Measurements from ENCODE around the gene NIPBL.
"Not testable (repeated sequence)": the region's sequence is repeated elsewhere in the genome, so short reads cannot be mapped to it uniquely, and the experiment has no call there.

NIPBL gene

GRCh38 chr5:36901077-36901476 is 24.5 kb downstream of the NIPBL start:
- not testable (repeated sequence) for DNase-seq (ENCODE audit: low spot score)

GRCh38 chr5:36901856-36902255 is 25.3 kb downstream of the NIPBL start:
- DNase-seq (ENCODE audit: low spot score), result no peak

- no peak for DNase-seq (ENCODE audit: low spot score)
Measured at GRCh38 chr5:36902353-36902752, 25.8 kb downstream of the NIPBL start.

- no peak for DNase-seq (ENCODE audit: low spot score)
Measured at GRCh38 chr5:36904677-36905076, 28.1 kb downstream of the NIPBL start.

GRCh38 chr5:36908544-36909260 is 32.1 kb downstream of the NIPBL start:
- no peak for DNase-seq (ENCODE audit: low spot score)

GRCh38 chr5:36915653-36916052 is 39.1 kb downstream of the NIPBL start:
- no peak for DNase-seq (ENCODE audit: low spot score)

GRCh38 chr5:36916614-36917013 is 40.0 kb downstream of the NIPBL start:
- not testable (repeated sequence) for DNase-seq (ENCODE audit: low spot score)

GRCh38 chr5:36917358-36917757 is 40.8 kb downstream of the NIPBL start:
- DNase-seq (ENCODE audit: low spot score), result not testable (repeated sequence)

- no peak for DNase-seq (ENCODE audit: low spot score)
Measured at GRCh38 chr5:36919238-36919637, 42.7 kb downstream of the NIPBL start.

- DNase-seq (ENCODE audit: low spot score), result no peak
Measured at GRCh38 chr5:36919650-36920049, 43.1 kb downstream of the NIPBL start.

- DNase-seq (ENCODE audit: low spot score), result no peak
Measured at GRCh38 chr5:36928947-36929346, 52.4 kb downstream of the NIPBL start.

- DNase-seq (ENCODE audit: low spot score), result no peak
Measured at GRCh38 chr5:36929438-36929837, 52.9 kb downstream of the NIPBL start.

- DNase-seq (ENCODE audit: low spot score), result no peak
Measured at GRCh38 chr5:36932056-36932455, 55.5 kb downstream of the NIPBL start.

- no peak for DNase-seq (ENCODE audit: low spot score)
Measured at GRCh38 chr5:36932699-36933098, 56.1 kb downstream of the NIPBL start.

- no peak for DNase-seq (ENCODE audit: low spot score)
Measured at GRCh38 chr5:36934740-36935356, 58.3 kb downstream of the NIPBL start.

GRCh38 chr5:36935805-36936204 is 59.2 kb downstream of the NIPBL start:
- no peak for DNase-seq (ENCODE audit: low spot score)

GRCh38 chr5:36936309-36936708 is 59.7 kb downstream of the NIPBL start:
- no peak for DNase-seq (ENCODE audit: low spot score)

- DNase-seq (ENCODE audit: low spot score), result no peak
Measured at GRCh38 chr5:36938129-36938528, 61.6 kb downstream of the NIPBL start.

GRCh38 chr5:36939969-36940858 is 63.6 kb downstream of the NIPBL start:
- DNase-seq (ENCODE audit: low spot score), result no peak

GRCh38 chr5:36943584-36943983 is 67.0 kb downstream of the NIPBL start:
- no peak for DNase-seq (ENCODE audit: low spot score)

GRCh38 chr5:36944024-36944423 is 67.5 kb downstream of the NIPBL start:
- DNase-seq (ENCODE audit: low spot score), result no peak

GRCh38 chr5:36944607-36945225 is 68.1 kb downstream of the NIPBL start:
- no peak for DNase-seq (ENCODE audit: low spot score)

Data from HuH-7.5 (cell line).